Measurements from ENCODE around the gene FTH1. TPM values are rescaled to one million over a fixed set of nuclear protein-coding genes. Genes with fewer than 3 reads are reported as not detected.

Gene FTH1
- total and polyA plus RNA-seq, 2 of the 13 experiments (the other 11 are each of a cell fraction or from before 2014, with no cell fraction given): 607 to 760 TPM

- TF ChIP-seq HNRNPL (IDR thresholded peaks at IDR 0.05; ENCODE audit: low read depth, low read length): no peak
- no peak for TF ChIP-seq ZNF672 (CRISPR knock-in tag; IDR thresholded peaks at IDR 0.05)
- TF ChIP-seq THYN1 (CRISPR knock-in tag; IDR thresholded peaks at IDR 0.05; ENCODE audit: borderline replicate concordance, low read depth): no peak
- TF ChIP-seq ZNF572 (CRISPR knock-in tag; IDR thresholded peaks at IDR 0.05): no peak
- TF ChIP-seq EEA1 (CRISPR knock-in tag; IDR thresholded peaks at IDR 0.05; ENCODE audit: borderline replicate concordance): no peak
- no peak for TF ChIP-seq ZMYM4 (CRISPR knock-in tag; IDR thresholded peaks at IDR 0.05)
- TF ChIP-seq ZFP41 (CRISPR knock-in tag; IDR thresholded peaks at IDR 0.05; ENCODE audit: borderline replicate concordance): no peak
- no peak for TF ChIP-seq LRRFIP1 (CRISPR knock-in tag; conservative IDR thresholded peaks at IDR 0.05)
- TF ChIP-seq ZNF773 (CRISPR knock-in tag; IDR thresholded peaks at IDR 0.05; ENCODE audit: borderline replicate concordance): no peak
- peak; percentile 12 for TF ChIP-seq ZNF770 (CRISPR knock-in tag; IDR thresholded peaks at IDR 0.05)
- TF ChIP-seq BRF2 (CRISPR knock-in tag; IDR thresholded peaks at IDR 0.05): peak; percentile 77; the same call in 1 of the 2 replicates
- TF ChIP-seq ZNF510 (CRISPR knock-in tag; IDR thresholded peaks at IDR 0.05; ENCODE audit: low read depth): no peak
- no peak for TF ChIP-seq RFXANK (CRISPR knock-in tag; IDR thresholded peaks at IDR 0.05)
- no peak for TF ChIP-seq TCF12 (IDR thresholded peaks at IDR 0.05)
- TF ChIP-seq TCF12 (CRISPR knock-in tag; IDR thresholded peaks at IDR 0.05): no peak; the same call in 1 of the 2 replicates
- TF ChIP-seq IRF1 (CRISPR knock-in tag; IDR thresholded peaks at IDR 0.05; ENCODE audit: low read depth): no peak
- no peak for TF ChIP-seq ZNF296 (CRISPR knock-in tag; conservative IDR thresholded peaks at IDR 0.05)
- TF ChIP-seq YY1 (IDR thresholded peaks at IDR 0.05; ENCODE audit: insufficient read depth, insufficient replicate concordance, low read depth, low read length): no peak
- no peak for TF ChIP-seq ZBTB8A (CRISPR knock-in tag; IDR thresholded peaks at IDR 0.05; ENCODE audit: borderline replicate concordance, low read depth)
- TF ChIP-seq ZSCAN22 (CRISPR knock-in tag; IDR thresholded peaks at IDR 0.05): no peak
- no peak for TF ChIP-seq TAF1 (CRISPR knock-in tag; IDR thresholded peaks at IDR 0.05)
- TF ChIP-seq ZNF549 (CRISPR knock-in tag; IDR thresholded peaks at IDR 0.05): no peak
- TF ChIP-seq FOXC1 (CRISPR knock-in tag; IDR thresholded peaks at IDR 0.05; ENCODE audit: borderline replicate concordance): no peak
- no peak for TF ChIP-seq STAG1 (CRISPR knock-in tag; IDR thresholded peaks at IDR 0.05)
- no peak; the same call in 1 of the 2 replicates for TF ChIP-seq ZFY (CRISPR knock-in tag; IDR thresholded peaks at IDR 0.05)
Measured at GRCh38 chr11:61980783-61981541, 13.5 kb upstream of the FTH1 start (continued).

All from HepG2 (cell line).